ENCODE measurements around the gene STIM2. TPM values are rescaled to one million over a fixed set of nuclear protein-coding genes. Genes with fewer than 3 reads are reported as not detected.
A peak's percentile ranks its signal among the peaks of the same experiment; 100 is the strongest.

The STIM2 gene
- total RNA-seq, 1 donor from 2014 or later, result 30.5 TPM

DNA sequence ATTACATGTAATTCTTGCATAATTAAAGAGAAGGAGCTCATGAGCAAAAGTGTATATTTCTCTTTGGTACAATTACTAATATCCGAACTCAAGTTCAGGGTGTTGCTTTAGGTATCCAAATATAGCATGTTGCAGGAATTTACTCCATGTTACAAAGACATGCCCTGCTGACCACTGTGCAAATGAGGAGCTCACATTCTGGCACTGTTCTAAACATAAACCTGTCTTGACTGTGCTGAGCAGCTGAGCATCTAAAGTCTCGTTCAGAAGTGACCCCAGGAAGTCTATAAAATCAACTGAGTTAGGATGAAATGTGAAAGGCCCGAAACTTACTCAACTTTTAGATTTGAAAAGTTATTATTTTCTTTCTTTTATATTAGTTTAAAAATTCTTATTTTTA lies 124.3 kb downstream of the STIM2 start:
- DNase-seq (ENCODE audit: low spot score) (no peak), ATAC-seq (no peak)
- intact Hi-C loops (cut with DNase I), result no loop called here

DNA sequence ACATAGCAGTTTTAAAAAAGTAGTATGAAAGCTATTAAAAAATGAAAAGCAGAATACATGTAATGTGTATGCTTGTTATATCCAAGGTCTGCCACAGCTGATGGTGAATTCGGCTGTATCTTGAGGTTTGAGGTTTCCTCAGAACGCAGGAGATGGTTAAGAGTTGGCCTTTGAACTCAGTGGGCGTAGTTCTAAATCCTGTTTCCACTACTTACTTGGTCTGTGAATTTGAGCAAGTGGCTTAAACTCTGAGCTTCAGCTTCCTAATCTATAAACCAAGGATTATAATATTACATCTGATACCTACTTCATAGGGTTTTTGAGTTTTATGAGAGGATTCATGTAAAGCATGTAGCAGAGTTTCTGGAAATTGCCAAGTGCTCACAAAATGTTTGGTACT lies 125.2 kb downstream of the STIM2 start:
- DNase-seq (ENCODE audit: low spot score) (no peak), ATAC-seq (no peak)
- intact Hi-C loops (cut with DNase I), result no loop called here

DNA sequence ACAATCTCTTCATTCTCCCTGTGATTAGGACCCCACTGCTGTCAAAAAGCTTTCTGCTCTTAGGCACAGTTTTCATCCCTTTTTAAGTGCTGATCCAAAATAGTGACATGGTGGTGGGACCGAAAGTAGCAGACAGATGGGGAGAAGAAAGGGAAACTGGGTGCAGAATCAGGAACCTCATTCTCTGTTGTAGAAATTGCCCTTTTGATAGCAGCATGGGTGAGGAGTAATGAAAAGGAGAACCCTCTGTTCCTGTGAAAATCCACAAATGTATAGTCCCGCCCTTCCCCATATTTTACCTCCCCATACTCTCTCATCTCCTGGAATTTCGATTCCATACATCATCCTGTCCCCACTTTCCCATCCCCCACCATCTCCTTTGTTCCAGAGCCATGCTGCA lies 126.5 kb downstream of the STIM2 start:
- intact Hi-C loops (cut with DNase I), result no loop called here
- ATAC-seq (no peak), DNase-seq (ENCODE audit: low spot score) (no peak)

DNA sequence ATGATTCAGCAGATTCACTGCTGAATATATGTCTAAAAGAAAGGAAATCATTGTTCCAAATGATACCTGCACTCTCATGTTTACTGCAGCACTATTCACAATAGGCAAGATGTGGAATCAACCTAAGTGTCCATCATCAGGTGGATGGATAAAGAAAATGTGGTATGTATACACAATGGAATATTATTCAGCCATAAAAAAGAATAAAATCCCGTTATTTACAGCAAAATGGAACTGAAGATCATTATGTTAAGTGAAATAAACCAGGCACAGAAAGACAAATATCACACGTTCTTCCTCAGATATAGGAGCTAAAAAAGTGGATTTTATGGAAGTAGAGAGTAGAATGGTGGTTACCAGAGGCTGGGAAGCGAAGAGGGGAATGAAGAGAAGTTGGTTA lies 130.4 kb downstream of the STIM2 start:
- intact Hi-C loops (cut with DNase I), result no loop called here
- DNase-seq (ENCODE audit: low spot score) (no peak), ATAC-seq (no peak)

- no peak for DNase-seq (ENCODE audit: low spot score)
- peak; percentile 93 for ATAC-seq
- intact Hi-C loops (cut with DNase I), result no loop called here
Measured at GRCh38 chr4:26992657-26993361, 132.2 kb downstream of the STIM2 start.

- DNase-seq (ENCODE audit: low spot score) (no peak), ATAC-seq (no peak)
- intact Hi-C loops (cut with DNase I), result no loop called here
Measured at GRCh38 chr4:26993539-26993938, 132.9 kb downstream of the STIM2 start.

DNA sequence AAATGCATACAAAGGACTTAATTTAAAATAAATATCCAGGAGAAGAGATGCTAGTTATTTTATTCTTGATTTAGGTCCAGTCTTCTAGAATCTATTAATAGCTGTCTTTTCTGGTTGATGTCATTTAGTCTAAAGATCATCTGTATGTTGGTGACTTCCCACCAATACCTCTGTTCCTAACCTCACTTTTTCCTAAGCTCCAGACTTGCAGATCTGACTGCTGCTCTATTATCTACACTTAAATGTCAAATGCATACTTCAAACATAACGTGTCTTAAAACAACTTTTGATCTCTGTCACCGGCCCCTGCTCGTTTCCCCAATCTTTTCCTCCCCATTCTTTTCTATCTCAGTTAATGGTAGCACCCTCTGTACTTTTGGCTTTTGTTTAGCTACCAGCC lies 133.3 kb downstream of the STIM2 start:
- ATAC-seq, result no peak
- intact Hi-C loops (cut with DNase I), result no loop called here

DNA sequence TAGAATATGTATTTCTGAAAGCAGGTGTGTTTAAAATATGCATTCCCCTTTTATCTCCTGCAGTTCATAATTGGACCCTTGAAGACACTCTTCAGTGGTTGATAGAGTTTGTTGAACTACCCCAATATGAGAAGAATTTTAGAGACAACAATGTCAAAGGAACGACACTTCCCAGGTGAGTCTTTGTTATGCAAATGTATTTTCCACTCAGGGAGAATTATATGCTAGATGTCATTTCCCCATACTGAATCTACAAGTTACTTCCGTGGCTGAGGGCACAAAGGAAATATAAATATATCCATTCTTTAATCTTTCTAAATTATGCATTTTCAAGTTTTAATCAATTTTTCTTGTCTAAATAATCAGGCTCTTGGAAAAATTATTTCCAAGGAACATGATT lies 134.7 kb downstream of the STIM2 start:
- ATAC-seq (no peak), DNase-seq (ENCODE audit: low spot score) (no peak)
- intact Hi-C loops (cut with DNase I), result no loop called here

More for the DNA sequence above, 133.3 kb downstream of the STIM2 start:
- no peak for DNase-seq (ENCODE audit: low spot score)

DNA sequence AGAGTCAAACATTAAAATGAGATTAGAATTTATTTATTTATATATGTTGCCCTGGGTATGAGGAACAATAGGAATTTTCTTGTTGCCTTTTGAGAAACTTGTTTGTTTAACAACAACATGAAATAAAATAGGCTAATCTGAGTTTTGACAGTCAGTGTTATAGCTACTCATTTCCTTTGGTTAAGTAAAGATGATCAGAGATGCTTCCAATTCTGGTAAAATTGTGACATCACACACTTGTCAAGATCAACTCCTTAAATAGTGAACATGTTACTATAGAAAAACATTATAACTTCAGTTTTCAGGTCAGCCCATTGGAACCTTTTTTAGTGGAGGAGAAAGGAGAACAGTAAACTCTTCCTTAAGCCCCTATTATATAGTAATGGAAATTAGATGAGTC lies 136.1 kb downstream of the STIM2 start:
- DNase-seq (ENCODE audit: low spot score) (no peak), ATAC-seq (no peak)
- intact Hi-C loops (cut with DNase I), result no loop called here

- ATAC-seq, result no peak
- no peak for DNase-seq (ENCODE audit: low spot score)
- intact Hi-C loops (cut with DNase I), result no loop called here
Measured at GRCh38 chr4:26999689-27000088, 139.0 kb downstream of the STIM2 start.

DNA sequence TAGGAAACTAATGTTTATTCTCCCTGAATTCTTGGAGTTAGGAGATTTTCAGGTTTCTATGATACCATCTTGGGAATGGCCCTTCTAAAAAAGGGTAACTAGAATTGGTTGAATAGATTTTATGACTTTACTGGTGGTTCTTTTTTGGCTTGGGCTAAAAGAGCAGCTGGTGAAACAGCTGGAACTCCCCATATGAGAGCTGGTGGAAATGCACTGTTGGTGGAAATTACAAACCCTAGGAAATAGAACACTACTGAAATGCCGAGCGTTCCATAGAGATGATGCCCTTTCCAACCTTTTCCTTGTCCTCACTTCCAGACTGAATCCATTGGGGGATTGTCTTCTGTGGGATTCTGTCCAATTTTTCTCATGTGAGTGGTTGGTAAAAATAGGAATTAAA lies 139.5 kb downstream of the STIM2 start:
- intact Hi-C loops (cut with DNase I), result no loop called here
- ATAC-seq (peak; percentile 55), DNase-seq (ENCODE audit: low spot score) (no peak)

GRCh38 chr4:27000820-27001219 lies 140.2 kb downstream of the STIM2 start:
- intact Hi-C loops (cut with DNase I), result no loop called here
- ATAC-seq (no peak), DNase-seq (ENCODE audit: low spot score) (no peak)

DNA sequence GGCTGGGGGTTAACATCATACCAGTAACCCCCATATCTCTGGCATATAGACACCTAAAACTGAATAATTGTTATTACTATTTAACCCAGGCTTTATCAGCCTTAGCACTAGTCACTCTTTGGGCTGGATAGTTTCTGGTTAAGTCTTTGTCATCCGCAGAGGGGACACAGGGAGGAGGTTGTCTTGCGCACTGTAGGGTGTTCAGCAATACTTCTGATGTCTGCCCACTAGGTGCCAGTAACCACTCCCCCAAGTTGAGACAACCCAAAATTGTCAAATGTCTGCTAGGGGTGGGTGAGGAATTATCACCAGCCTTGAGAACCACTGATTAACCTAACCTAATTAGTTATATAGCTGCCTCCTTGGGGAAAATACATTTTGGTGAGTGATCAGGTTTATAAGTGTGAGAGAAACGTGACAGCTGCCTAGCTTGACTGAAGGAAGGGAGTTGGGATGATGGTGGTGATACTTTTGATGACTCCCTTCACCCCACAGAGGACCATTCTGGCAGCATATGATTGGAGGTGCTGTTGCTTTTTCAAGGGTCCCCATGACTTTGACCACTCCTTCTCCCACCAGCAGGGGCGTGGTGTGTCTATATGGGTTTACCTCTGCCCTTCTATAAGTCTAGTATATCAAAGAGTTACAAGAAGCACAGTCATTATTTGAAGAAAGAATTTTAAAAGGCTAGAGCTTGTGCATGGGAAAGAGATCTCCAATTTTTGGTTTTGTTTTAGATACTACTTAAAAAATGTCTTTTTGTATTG lies 140.9 kb downstream of the STIM2 start:
- intact Hi-C loops (cut with DNase I), result no loop called here
- DNase-seq (ENCODE audit: low spot score), result no peak

GRCh38 chr4:27003642-27004113 lies 143.0 kb downstream of the STIM2 start:
- intact Hi-C loops (cut with DNase I), result no loop called here
- DNase-seq (ENCODE audit: low spot score) (no peak), ATAC-seq (no peak)

More for the DNA sequence above, 140.9 kb downstream of the STIM2 start:
- ATAC-seq, result no peak

GRCh38 chr4:27005501-27005900 lies 144.9 kb downstream of the STIM2 start:
- ATAC-seq (no peak), DNase-seq (ENCODE audit: low spot score) (no peak)
- intact Hi-C loops (cut with DNase I), result no loop called here

GRCh38 chr4:27005905-27006590 lies 145.4 kb downstream of the STIM2 start:
- ATAC-seq (no peak), DNase-seq (ENCODE audit: low spot score) (no peak)
- intact Hi-C loops (cut with DNase I), result no loop called here

- intact Hi-C loops (cut with DNase I), result no loop called here
- no peak for ATAC-seq
Measured at GRCh38 chr4:27006646-27007045, 146.0 kb downstream of the STIM2 start.

GRCh38 chr4:27007507-27007906 lies 146.9 kb downstream of the STIM2 start:
- DNase-seq (ENCODE audit: low spot score) (no peak), ATAC-seq (no peak)
- intact Hi-C loops (cut with DNase I), result no loop called here

More at GRCh38 chr4:27006646-27007045, 146.0 kb downstream of the STIM2 start:
- no peak for DNase-seq (ENCODE audit: low spot score)

- intact Hi-C loops (cut with DNase I), result no loop called here
- ATAC-seq (peak; percentile 74), DNase-seq (ENCODE audit: low spot score) (no peak)
Measured at GRCh38 chr4:27008679-27009078, 148.0 kb downstream of the STIM2 start.

- intact Hi-C loops (cut with DNase I), result no loop called here
- DNase-seq (ENCODE audit: low spot score) (no peak), ATAC-seq (peak; percentile 50)
Measured at GRCh38 chr4:27009539-27009938, 148.9 kb downstream of the STIM2 start.
